GM12878 (cell line): ENCODE data around the gene PCBP1. TPM values are rescaled to one million over a fixed set of nuclear protein-coding genes. Genes with fewer than 3 reads are reported as not detected.

Experiments
- BACH1 ChIP-seq: fragments of 450-650 bp; IDR thresholded peaks from 2 replicates; pipeline ENCODE4 v1.6.1; 2017; ENCODE audit warnings: mild to moderate bottlenecking, borderline replicate concordance
- BHLHE40 ChIP-seq, 2 experiments: fragments of 450-650 bp in 1 of 2; IDR thresholded peaks; 2 replicates each; pipeline ENCODE4 v1.6.1; 2011 to 2017; ENCODE audit warnings: low read depth in 2 of 2, borderline replicate concordance in 1 of 2, improper control_type of control experiment in 1 of 2, low read length in 1 of 2, mild to moderate bottlenecking in 1 of 2
- E2F8 ChIP-seq: fragments of 450-650 bp; IDR thresholded peaks from 2 replicates; pipeline ENCODE4 v1.6.1; 2018; ENCODE audit warnings: mild to moderate bottlenecking, low read depth, moderate library complexity; ENCODE audit not compliant: partially characterized antibody
- GATAD2B ChIP-seq: fragments of 450-650 bp; conservative IDR thresholded peaks from 2 replicates; pipeline ENCODE4 v1.6.1; 2017; ENCODE audit warnings: low read depth, mild to moderate bottlenecking, moderate library complexity
- IKZF1 ChIP-seq: fragments of 450-650 bp; conservative IDR thresholded peaks from 2 replicates; pipeline ENCODE4 v1.6.1; 2017; ENCODE audit warnings: antibody characterized with exemption, mild to moderate bottlenecking
- IRF5 ChIP-seq: fragments of 450-650 bp; IDR thresholded peaks from 2 replicates; pipeline ENCODE4 v1.6.1; 2017; ENCODE audit warnings: borderline replicate concordance
- MLLT1 ChIP-seq: fragments of 450-650 bp; IDR thresholded peaks from 2 replicates; pipeline ENCODE4 v1.6.1; 2016; ENCODE audit warnings: mild to moderate bottlenecking
- MTA2 ChIP-seq: fragments of 450-650 bp; IDR thresholded peaks from 2 replicates; pipeline ENCODE4 v1.6.1; 2016; ENCODE audit warnings: low read depth, mild to moderate bottlenecking, moderate library complexity
- MTA3 ChIP-seq: IDR thresholded peaks from 2 replicates; pipeline ENCODE4 v1.6.1; 2012; ENCODE audit warnings: low read length, inconsistent platforms, borderline replicate concordance
- NRF1 ChIP-seq: conservative IDR thresholded peaks from 2 replicates; pipeline ENCODE4 v1.6.1; 2011; ENCODE audit warnings: mild to moderate bottlenecking, low read depth, low read length, improper control_type of control experiment
- SREBF1 ChIP-seq: IDR thresholded peaks from 2 replicates; pipeline ENCODE4 v1.6.1; 2012; ENCODE audit warnings: mild to moderate bottlenecking, low read length
- TCF7 ChIP-seq: IDR thresholded peaks from 2 replicates; pipeline ENCODE4 v1.6.1; 2014; ENCODE audit warnings: antibody characterized with exemption, borderline replicate concordance
- YY1 ChIP-seq: IDR thresholded peaks from 2 replicates; pipeline ENCODE4 v1.6.1; 2011; ENCODE audit warnings: low read depth, mild to moderate bottlenecking, low read length
- polyA plus RNA-seq, 11 experiments: library from polyadenylated mRNA; depleted of rRNA in 4 of 11; unstranded in 6 of 11; stranded (reverse) in 5 of 11; fragments of >200 nt; fragmentation: Nextera tagmentation in 4 of 11; fragmentation: Illumina TruSeq in 1 of 11; extraction: Ambion mirVana in 4 of 11; extraction: Trizol in 1 of 11; gene quantifications; 1 replicate in 1 of 11; 2 replicates in 10 of 11; pipeline versions ENCODE4 v1.2.1 to v1.2.3, GENCODE V29; 2011 to 2016; ENCODE audit warnings: inconsistent platforms in 2 of 11, missing spikeins in 2 of 11, low read depth in 1 of 11
- total RNA-seq, 4 experiments: library from RNA; depleted of rRNA in 3 of 4; stranded (reverse); fragments of >200 nt in 3 of 4; fragmentation: Illumina TruSeq in 1 of 4; extraction: Trizol in 1 of 4; gene quantifications; 2 replicates each; pipeline versions ENCODE4 v1.2.1 to v1.2.3, GENCODE V29; 2013 to 2021

Gene PCBP1
- total and polyA plus RNA-seq, 10 of the 15 experiments (the other 5 are each of a cell fraction or from before 2014, with no cell fraction given), result 24.4 to 494 (median 130) TPM

GRCh38 chr2:70103531-70104061 is 16.3 kb downstream of the PCBP1 start (continued):
- TF ChIP-seq MTA2, result peak; percentile 64; the same call in 1 of the 2 replicates
- TF ChIP-seq MTA3, result 0 out of 2 replicates have a peak, but pooled peaks have one; percentile 46
- no peak for TF ChIP-seq IRF5
- no peak for TF ChIP-seq BACH1
- TF ChIP-seq E2F8, result no peak
- peak; percentile 73 for TF ChIP-seq GATAD2B
- TF ChIP-seq SREBF1, result no peak
- peak; percentile 26; the same call in 1 of the 2 replicates for TF ChIP-seq MLLT1
- no peak for TF ChIP-seq NRF1
- peak; percentile 56; the same call in 1 of the 2 replicates for TF ChIP-seq IKZF1
- no peak for TF ChIP-seq TCF7
- TF ChIP-seq BHLHE40 (IDR thresholded peaks at IDR 0.05; ENCODE audit: borderline replicate concordance in 1 of 2, low read depth in 2 of 2, low read length in 1 of 2), result peak in 1 of 2 experiments; percentile 9; a peak in 1 of 4 replicates
- no peak for TF ChIP-seq YY1
